Peyer's patch (tissue), 4 donors: ENCODE results near the gene SORL1. TPM values are rescaled to one million over a fixed set of nuclear protein-coding genes. Genes with fewer than 3 reads are reported as not detected.

Experiments used
- DNase-seq, 3 donors: peaks; one replicate each; pipeline ENCODE4 v3.0.0-alpha.2; 2017 to 2019
- H3K27ac ChIP-seq, 4 donors: fragments of 200-600 bp; sonication (generic); one replicate each; pipeline ENCODE4 v1.5.1; 2016 to 2019
- H3K27me3 ChIP-seq, 2 donors: fragments of 200-600 bp; sonication (generic); one replicate each; pipeline ENCODE4 v1.5.1; 2019
- H3K36me3 ChIP-seq, 3 donors: fragments of 200-600 bp; sonication (generic); one replicate each; pipeline ENCODE4 v1.5.1; 2016 to 2019
- H3K4me1 ChIP-seq, 4 donors: fragments of 200-600 bp; sonication (generic); one replicate each; pipeline ENCODE4 v1.5.1; 2016 to 2019
- H3K4me3 ChIP-seq, 4 donors: fragments of 200-600 bp; sonication (generic); 1 replicate in 3 of 4; 2 replicates in 1 of 4; pipeline ENCODE4 v1.5.1; 2016 to 2019; ENCODE audit warnings: mild to moderate bottlenecking in 1 of 4
- H3K9me3 ChIP-seq, 4 donors: fragments of 200-600 bp; sonication (generic); one replicate each; pipeline ENCODE4 v1.5.1; 2016 to 2019; ENCODE audit warnings: mild to moderate bottlenecking in 1 of 4
- POLR2A ChIP-seq, 2 donors: fragments of 450-650 bp; IDR thresholded peaks; one replicate each; pipeline ENCODE4 v1.5.1; 2017; ENCODE audit warnings: antibody characterized with exemption in 2 of 2, mild to moderate bottlenecking in 2 of 2, moderate library complexity in 2 of 2
- total RNA-seq, 4 donors: library from RNA; depleted of rRNA; stranded (reverse); fragments of >200 nt; gene quantifications; one replicate each; pipeline ENCODE4 v1.1.0, GENCODE V29; 2016
- TF ChIP-seq, protein P1 (sequence below), 6 experiments: fragments of 450-650 bp in 4 of 6; fragments of 200-600 bp in 2 of 6; sonication (generic) in 1 of 6; IDR thresholded peaks; one replicate each; pipeline ENCODE4 v1.5.1; 2017 to 2019; ENCODE audit warnings: antibody characterized with exemption in 6 of 6, mild to moderate bottlenecking in 3 of 6, moderate library complexity in 1 of 6

The SORL1 gene
- total RNA-seq, 4 donors from 2014 or later: 52.0 to 282 (median 191) TPM

GRCh38 chr11:121644187-121644512 is 192.0 kb downstream of the SORL1 start:
- H3K36me3 ChIP-seq: no peaks in the 10 kb centered on the region
- H3K4me3 ChIP-seq: no peak overlapping the region
- H3K27me3 ChIP-seq: no peaks in the 10 kb centered on the region
- H3K9me3 ChIP-seq: no peaks in the 10 kb centered on the region
- no peak overlapping the region for H3K27ac ChIP-seq
- no peak for DNase-seq
- TF ChIP-seq, protein P1, sequence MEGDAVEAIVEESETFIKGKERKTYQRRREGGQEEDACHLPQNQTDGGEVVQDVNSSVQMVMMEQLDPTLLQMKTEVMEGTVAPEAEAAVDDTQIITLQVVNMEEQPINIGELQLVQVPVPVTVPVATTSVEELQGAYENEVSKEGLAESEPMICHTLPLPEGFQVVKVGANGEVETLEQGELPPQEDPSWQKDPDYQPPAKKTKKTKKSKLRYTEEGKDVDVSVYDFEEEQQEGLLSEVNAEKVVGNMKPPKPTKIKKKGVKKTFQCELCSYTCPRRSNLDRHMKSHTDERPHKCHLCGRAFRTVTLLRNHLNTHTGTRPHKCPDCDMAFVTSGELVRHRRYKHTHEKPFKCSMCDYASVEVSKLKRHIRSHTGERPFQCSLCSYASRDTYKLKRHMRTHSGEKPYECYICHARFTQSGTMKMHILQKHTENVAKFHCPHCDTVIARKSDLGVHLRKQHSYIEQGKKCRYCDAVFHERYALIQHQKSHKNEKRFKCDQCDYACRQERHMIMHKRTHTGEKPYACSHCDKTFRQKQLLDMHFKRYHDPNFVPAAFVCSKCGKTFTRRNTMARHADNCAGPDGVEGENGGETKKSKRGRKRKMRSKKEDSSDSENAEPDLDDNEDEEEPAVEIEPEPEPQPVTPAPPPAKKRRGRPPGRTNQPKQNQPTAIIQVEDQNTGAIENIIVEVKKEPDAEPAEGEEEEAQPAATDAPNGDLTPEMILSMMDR (IDR thresholded peaks at IDR 0.05): no peak
- TF ChIP-seq POLR2A (IDR thresholded peaks at IDR 0.05): no peak
- no peaks in the 10 kb centered on the region for H3K4me1 ChIP-seq

GRCh38 chr11:121645001-121645400 is 192.9 kb downstream of the SORL1 start:
- DNase-seq: no peak
- no peaks in the 10 kb centered on the region for H3K4me1 ChIP-seq
- H3K36me3 ChIP-seq: no peaks in the 10 kb centered on the region
- H3K27me3 ChIP-seq: no peaks in the 10 kb centered on the region
- no peaks in the 10 kb centered on the region for H3K9me3 ChIP-seq
- no peak overlapping the region for H3K27ac ChIP-seq
- TF ChIP-seq POLR2A (IDR thresholded peaks at IDR 0.05): no peak
- TF ChIP-seq, protein P1 (IDR thresholded peaks at IDR 0.05): no peak
- no peak overlapping the region for H3K4me3 ChIP-seq

DNA sequence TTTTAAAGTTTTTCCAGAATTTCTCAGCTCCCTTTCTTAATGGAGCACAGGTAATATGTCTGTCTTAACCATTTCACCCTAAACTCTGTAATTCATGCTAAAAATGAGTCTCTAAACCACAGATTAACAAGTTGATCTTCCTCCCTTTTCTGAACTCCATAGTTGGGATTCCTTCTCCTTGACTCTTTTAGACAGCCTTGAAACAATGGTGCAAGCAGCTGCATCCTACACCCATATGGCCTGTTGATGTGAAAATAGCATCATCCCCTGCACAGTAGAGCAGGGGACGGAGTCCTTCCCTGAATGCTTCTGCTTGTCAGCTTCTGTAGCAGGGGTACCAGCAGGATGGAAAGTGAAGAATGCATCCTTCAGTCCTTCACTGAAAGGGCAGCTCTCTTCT is 193.5 kb downstream of the SORL1 start:
- no peaks in the 10 kb centered on the region for H3K9me3 ChIP-seq
- H3K36me3 ChIP-seq: no peaks in the 10 kb centered on the region
- DNase-seq: no peak
- no peaks in the 10 kb centered on the region for H3K4me1 ChIP-seq
- TF ChIP-seq, protein P1 (IDR thresholded peaks at IDR 0.05): no peak
- no peak for TF ChIP-seq POLR2A (IDR thresholded peaks at IDR 0.05)
- no peaks in the 10 kb centered on the region for H3K27me3 ChIP-seq
- no peak overlapping the region for H3K27ac ChIP-seq
- no peak overlapping the region for H3K4me3 ChIP-seq

GRCh38 chr11:121648306-121648705 is 196.2 kb downstream of the SORL1 start:
- H3K9me3 ChIP-seq: no peaks in the 10 kb centered on the region
- no peaks in the 10 kb centered on the region for H3K4me1 ChIP-seq
- H3K27ac ChIP-seq: no peak overlapping the region
- no peak overlapping the region for H3K4me3 ChIP-seq
- no peaks in the 10 kb centered on the region for H3K27me3 ChIP-seq
- TF ChIP-seq POLR2A (IDR thresholded peaks at IDR 0.05): no peak
- TF ChIP-seq, protein P1 (IDR thresholded peaks at IDR 0.05): no peak
- no peaks in the 10 kb centered on the region for H3K36me3 ChIP-seq
- DNase-seq: no peak

DNA sequence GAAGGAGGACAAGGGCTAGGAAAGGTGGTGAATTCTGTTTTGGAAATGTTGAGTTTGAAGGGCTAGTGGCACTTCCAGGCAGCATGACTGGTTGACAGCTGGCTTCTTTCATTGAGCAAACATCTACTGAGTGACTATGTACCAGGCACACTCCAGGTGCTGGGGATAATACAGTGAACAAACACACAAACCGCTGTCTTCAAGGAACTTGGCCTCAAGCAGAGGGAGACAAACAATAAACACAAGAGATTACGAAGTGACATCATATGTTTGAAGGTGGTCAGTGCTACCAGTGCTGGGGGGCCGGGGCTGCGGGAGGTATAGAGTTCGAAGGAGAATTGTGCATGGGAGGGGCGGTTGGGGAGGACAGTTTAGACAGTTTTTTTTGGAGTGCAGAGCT is 197.7 kb downstream of the SORL1 start:
- H3K4me1 ChIP-seq: peaks cover 0 to 3% (median 0%) of the 10 kb centered on the region in 4 donors
- no peaks in the 10 kb centered on the region for H3K36me3 ChIP-seq
- DNase-seq: no peak
- TF ChIP-seq POLR2A (IDR thresholded peaks at IDR 0.05): no peak
- no peak overlapping the region for H3K27ac ChIP-seq
- H3K4me3 ChIP-seq: no peak overlapping the region
- no peaks in the 10 kb centered on the region for H3K27me3 ChIP-seq
- no peaks in the 10 kb centered on the region for H3K9me3 ChIP-seq

- Histone ChIP-seq H3K27ac (no peak overlapping the region), H3K4me1 (peaks cover 0 to 11% (median 0%) of the 10 kb centered on the region in 4 donors), H3K4me3 (no peak overlapping the region), H3K27me3 (no peaks in the 10 kb centered on the region), H3K36me3 (no peaks in the 10 kb centered on the region), H3K9me3 (no peaks in the 10 kb centered on the region)
- DNase-seq: no peak
- TF ChIP-seq, protein P1 (IDR thresholded peaks at IDR 0.05): no peak
- TF ChIP-seq POLR2A (IDR thresholded peaks at IDR 0.05): no peak
Observed at GRCh38 chr11:121650351-121651256, 198.5 kb downstream of the SORL1 start.
